Stimulated activated CD8-positive, alpha-beta memory T cell treated with anti-CD3 and anti-CD28 coated beads, Interleukin-7, amount 100 ng/mL, for 1 hour (primary cell): Measurements from ENCODE around the gene GRB10.

Experiments used
- DNase-seq, 2 donors: peaks; one replicate each; pipeline ENCODE4 v3.0.0-alpha.2; 2020; ENCODE audit warnings: low read depth in 2 of 2

Gene GRB10

DNA sequence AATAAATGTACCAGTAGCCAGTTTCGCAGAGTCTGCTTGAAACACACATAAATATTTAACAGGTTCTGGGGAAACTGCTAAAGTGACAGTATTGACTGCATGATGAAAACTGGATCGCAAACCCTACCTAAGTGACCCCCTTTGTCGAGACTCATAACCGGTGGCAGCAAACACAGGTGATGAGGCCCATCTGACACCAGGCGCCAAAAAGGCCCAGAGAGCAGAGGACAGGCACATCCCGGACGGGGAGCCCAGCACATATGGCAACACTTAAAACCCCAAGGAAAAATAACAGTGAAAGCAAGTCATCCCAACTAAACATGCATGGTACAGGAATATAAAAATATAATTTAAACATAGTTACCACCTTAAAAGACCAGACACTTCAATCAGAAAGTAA, 62.4 kb downstream of the GRB10 start:
- DNase-seq = no peak

DNA sequence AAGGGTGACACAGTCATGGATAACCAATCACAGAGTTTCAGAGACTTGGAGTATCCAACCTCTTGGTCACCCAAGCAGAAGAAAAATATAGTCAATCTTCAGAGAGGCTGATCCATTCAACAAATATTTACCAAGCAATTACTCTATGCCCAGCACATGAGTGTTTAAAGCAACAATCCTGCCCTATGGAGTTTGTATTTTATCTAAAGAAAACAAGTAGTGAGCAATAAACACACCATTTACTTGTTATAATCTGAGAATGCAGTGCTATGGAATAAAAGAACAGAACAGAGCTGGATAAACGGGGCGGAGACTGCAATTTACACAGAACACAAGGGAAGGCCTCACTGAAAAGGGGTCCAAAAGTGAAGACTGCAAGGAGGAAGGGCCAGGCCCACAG, 63.8 kb downstream of the GRB10 start:
- DNase-seq = no peak

DNA sequence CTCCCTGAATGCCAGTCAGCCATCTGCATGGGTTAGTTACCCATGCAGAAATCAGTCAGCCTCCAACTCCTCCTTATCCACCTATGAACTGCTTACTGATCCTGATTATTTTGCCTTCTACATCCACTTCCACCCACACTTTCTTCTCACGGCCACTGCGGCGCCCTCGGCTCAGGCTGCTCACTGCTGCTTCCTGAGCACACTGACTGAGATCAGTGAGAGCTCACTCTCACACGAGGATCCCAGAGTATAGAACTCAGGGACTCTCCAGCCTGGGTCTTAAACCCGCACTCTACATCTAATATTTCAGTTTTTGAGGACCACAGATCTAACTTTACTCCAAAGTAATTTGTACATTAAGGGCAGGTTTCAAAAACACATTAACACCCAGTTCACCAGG, 64.4 kb downstream of the GRB10 start:
- DNase-seq = no peak

DNA sequence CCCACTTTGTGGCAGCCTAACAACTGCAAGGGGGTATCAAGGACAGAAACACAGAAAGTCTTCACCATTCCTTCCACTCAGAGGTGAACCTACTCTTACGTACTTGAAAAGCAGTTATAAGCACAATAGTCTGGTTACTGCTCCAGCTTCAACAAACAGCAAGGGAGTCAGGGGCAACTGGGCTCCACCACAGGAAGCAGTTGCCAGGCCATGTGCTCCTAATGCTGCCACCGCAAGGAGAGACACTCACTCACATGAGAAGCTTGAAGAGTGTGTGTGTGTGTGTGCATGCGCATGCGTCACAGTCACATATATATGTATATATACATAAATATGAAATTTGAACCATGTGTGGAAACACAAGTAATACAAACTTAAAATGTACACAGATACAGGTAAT, 65.5 kb downstream of the GRB10 start:
- DNase-seq = no peak

DNA sequence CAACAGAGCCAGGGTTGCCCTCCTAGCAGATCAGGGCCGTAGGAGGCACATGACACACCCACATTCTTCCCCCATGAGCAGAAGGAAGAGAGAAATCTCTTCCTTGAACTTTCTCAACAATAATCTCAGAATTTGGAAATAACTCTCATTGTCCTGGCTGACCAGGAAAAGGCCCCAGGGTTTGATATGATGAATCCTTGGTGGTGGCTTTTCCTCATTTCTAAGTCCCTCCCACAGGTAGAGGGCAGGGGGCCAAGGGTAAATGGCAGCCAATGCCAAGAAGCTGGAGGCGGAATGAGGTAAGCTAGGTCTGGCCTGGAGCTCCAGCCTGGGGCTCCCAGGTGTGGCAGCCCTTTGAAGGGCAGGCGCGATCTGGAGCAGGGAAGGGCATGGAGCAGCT, 67.8 kb downstream of the GRB10 start:
- no peak for DNase-seq

DNA sequence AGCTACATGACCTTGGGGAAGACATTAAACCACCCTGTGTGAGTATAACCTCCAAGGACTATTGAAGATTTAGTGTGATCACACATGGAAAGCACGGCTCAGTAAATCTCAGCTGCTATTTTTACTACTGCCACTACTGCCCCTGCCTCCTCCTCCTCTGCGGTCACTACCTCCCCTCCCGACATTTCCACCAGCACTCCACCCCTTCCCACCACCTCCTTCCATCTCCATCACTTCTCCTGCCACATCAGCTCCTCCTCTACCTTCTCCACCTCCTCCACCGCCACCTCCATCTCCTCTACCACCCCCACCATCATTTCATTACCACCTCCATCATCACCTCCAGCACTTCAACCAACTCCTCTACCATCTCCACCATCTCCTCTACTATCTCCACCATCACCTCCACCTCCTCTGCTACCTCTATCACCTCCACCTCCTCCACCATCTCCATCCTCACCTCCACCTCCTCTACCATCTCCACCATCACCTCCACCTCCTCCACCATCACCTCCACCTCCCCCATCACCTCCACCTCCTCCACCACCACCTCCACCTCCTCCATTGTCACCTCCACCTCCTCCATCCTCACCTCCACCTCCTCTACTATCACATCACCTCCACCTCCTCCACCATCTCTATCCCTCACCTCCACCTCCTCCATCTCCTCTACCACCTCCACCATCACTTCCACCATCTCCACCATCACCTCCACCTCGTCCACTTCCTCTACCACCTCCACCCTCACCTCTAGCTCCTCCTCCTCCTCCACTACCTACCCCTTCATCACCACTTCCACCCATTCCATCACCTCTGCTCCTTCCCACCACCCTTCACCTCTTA, 69.4 kb downstream of the GRB10 start:
- no peak for DNase-seq

DNA sequence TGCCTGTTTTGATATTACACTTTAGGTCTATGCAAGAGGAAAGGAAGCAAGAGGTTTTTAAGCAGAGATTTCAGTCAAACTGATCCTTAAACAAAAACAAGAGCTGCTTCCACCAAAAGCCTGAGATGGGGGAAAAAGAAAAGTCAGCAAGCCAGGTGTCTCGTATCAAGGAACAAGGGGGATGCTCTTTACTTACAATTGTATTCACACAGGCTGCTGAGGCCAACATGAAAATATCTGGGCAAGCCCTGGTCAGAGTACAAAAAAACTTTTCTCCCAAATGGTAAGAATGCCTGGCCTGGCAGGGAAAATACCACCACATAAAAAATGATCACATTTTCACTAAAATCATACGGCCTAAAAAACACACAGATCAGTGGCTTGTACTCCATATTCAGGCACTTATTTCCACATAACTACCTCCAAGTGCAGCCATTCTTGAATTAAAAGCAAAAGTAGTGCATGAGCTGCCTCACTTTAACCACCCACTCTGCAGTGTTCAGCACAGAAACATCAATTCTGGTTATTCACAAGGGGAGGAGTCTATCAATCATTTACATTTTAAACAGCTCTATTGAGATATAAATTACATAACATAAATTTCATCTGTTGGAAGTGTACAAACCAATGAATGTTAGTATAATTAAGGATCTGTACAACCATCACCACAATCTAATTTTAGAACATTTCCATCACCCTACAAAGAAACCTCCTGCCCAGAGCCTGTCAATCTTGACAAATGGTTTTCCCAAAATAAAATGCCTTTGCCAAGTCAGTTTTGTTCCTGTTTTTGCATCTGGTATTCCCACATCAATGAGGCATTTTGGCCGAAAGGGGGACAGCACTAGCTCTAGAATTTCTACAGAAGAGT, 70.2 kb downstream of the GRB10 start:
- DNase-seq = no peak

DNA sequence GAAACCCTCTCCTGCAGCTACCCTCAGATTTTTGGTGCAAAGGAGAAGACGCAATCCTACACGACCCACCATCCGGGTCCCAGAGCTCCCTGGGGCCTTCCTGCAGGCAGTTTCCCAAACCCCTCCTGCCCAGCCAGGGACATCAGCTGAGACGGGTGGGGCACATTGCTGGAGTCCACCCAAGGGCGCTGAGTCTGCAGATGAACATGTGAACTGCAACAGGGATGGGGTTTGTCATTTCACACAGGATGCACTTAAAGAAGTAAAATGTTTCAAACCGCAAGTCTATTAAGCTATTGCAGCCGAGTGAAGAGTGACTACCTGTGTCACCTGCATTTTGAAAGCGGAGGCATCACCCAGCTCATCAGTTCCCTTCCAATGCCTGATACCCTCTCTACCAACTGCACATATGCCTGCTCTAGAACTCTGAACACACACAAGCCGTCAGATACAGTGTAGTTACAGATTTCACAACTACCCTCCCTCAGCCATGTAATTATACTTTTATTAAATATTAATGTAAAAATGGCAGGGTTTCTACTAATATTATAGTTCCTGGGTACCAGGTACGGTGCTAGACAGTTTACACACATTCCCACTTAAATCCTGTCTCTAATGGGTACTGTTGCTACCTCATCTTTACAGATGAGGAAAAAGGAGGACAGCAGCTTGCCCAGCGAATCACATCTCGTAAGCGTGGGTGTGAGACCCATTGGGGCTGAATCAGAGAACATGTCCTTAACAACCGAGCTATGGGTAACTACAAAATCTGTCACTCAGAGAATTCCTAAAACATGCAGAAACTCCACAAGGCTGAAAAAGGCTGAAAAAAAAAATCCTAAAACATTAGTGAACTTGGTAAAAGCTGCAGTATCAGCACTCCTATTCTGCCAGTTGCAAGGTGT, 71.2 kb downstream of the GRB10 start:
- no peak for DNase-seq

DNA sequence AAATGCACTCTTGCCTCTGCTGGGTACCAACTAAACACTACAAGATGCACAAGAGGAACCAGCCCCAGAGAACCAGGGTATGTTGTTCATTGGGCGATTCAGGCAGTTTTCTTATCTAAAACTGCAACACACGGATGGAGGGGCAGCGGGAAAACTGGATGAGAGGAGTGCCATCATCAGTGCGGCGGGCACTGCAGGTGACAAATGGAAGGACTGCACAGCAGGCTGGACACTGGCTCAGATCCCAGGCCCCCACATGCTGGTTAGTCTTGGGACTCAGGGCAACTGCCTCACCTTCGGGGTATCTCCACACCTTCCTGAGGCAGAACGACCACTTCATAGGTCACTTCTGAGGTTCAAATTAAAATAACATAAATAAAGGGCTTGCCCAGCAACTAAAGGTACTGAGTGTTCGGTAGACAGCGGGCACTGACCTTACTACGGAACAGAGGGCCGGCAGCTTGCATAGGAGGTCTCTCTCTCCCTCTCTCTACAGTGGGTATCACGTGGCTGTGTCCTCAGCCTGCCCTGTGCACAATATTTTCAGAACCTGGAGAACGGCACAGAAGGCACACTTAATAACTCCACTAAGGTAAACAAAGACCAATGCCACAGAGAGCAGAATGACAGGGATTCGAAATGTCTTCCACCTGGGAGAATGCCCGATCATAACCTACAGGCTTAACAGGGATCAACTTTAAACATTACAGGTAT, 72.1 kb downstream of the GRB10 start:
- no peak for DNase-seq

DNA sequence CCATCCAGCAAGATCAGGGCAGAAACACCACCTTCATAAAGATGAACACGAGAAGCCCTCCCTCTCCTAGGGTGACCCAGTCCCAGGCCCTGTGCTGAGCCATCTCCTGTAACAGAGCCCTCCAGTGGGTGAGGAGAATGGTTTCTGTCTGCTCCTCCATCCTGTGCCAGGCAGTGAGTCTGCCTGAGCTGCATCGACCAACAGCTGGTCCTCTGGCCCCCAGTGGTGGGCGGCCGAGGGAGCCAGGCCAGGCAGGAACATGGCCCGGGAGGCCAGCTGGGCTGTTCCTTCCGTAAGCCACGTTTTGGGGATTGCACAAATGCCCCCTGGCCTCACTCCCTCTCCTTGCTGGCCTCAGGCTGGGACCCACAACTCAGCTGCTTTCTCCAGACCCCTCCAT, 73.5 kb downstream of the GRB10 start:
- DNase-seq = no peak

DNA sequence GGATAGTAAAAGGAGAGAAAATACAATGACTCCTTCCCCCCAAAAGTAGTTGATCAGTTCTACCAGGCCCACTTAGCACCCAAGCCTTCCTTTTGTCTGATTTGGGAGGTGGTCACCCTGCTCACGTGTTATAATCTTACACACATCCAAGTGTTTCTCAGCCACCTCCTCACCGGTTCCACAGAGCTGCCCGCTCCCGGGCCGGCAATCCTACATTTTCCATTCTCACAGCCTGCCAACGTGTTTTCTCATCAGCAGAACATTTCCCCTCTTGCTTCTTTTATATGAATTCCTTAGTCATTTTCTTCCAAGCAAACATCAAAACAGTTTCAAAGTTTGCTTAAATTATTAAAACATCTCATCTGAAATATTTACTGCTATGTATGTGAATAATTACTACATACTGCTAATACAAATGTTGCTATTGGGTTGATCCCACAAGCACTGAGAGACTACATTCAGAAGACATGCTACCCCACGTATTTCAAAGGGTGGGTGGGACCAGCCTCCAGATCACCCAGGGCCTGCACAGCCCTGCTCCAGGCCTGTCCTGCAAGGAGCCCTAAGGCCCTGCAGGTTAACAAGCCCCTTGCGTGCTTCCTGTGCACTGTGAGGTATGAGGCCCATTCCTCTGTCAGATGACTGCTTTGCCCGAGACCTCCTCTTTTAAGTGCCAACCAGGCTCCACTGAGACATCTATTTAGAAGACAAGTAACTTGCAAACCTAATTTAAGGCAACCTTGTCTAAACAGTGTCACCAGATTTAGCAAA, 75.3 kb downstream of the GRB10 start:
- no peak for DNase-seq

DNA sequence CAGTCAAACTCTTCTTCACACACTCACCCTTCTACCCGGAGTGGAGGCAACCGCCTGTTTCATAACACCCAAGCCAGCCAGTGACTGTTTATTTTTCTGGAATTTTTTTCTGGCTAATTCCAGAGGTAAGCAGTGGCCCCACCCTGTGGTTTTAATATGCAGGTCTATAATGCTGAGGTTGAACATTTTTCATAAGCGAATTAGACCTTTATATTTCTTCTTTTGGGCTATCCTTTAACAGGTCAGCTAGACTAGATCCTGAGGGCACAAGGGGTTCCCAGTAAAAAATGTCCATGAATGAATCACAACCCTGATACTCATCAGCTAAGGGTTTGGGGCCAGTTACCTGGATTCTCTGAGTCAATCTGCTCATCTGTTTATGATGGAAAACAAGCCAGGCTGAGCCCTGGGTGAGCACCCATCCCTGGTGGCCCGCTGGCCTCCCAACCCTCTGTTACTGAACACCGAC, 76.2 kb downstream of the GRB10 start:
- DNase-seq = no peak

DNA sequence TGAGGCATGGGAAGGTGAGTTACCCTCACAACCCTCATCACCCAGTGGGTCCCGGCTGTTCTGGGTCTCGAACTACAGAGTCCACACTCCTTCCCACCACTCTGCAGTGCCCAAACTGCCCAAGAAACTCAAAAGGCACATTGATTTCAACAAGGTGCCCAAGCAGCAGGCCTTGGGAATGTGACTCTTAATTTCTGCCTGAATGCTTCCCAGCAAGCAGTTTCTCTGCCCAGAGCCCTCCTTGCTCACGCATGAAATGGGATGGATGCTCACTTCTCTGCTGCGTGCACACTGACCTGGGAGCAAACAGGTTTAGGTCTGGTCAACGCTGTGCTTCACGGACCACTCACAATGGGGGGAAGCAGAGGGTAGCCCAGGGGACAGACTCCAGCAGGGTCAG, 77.9 kb downstream of the GRB10 start:
- no peak for DNase-seq

DNA sequence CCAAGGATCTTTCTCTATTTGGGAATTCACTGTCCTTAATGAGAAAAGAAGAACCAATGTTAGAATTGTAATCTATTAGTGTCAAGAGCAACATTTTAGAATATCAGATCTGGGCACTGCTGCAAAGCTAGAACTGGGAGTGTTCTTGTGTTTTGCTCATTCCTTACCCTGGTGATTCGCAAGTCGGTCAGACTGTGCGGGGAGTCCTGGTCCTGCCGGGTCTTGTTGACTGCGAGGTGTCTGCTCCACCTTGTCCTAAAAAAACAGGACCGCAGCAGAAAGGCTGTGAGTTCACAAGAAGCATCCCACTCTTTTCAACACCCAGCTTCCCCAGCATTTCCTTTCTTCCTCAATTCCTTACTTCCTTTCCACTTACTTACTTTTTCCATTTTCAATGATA, 79.0 kb downstream of the GRB10 start:
- DNase-seq = no peak

DNA sequence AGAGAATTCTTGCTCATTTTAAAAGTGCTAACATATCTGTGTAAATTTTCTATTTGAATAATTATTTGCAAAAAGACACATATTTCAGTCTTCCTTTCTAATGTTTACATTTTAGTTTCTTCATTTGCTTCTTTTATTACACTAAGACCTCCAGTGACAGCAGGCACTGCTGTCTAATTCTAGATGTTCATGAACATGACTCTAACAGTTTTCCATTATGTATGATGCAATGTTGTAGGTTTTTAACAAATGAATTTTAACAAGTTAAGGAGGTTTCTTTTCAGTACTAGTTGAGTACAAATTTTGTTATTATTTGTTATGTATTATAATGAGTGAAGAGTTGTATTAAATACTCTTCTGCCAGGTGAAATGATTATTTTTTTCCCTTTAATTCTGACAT, 83.6 kb downstream of the GRB10 start:
- DNase-seq = no peak

DNA sequence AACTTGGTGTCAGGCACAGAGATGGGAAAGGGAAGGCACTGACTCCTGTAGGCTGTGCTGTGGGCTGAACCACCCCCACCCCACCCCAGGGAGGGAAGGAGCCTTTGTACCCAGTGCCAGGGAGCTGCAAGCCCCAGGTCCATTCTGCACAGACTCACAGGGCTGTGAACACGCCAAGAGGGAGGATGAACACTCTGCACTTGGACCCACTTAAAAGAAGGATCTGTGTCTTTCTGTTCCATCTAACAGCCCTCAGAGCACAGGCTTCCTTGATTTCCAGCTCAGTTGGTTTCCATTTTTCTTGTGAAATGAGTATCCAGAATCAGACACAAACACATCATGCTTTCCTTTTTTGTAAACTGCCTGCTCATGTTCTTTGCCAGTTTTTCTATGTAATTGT, 84.9 kb downstream of the GRB10 start:
- no peak for DNase-seq

DNA sequence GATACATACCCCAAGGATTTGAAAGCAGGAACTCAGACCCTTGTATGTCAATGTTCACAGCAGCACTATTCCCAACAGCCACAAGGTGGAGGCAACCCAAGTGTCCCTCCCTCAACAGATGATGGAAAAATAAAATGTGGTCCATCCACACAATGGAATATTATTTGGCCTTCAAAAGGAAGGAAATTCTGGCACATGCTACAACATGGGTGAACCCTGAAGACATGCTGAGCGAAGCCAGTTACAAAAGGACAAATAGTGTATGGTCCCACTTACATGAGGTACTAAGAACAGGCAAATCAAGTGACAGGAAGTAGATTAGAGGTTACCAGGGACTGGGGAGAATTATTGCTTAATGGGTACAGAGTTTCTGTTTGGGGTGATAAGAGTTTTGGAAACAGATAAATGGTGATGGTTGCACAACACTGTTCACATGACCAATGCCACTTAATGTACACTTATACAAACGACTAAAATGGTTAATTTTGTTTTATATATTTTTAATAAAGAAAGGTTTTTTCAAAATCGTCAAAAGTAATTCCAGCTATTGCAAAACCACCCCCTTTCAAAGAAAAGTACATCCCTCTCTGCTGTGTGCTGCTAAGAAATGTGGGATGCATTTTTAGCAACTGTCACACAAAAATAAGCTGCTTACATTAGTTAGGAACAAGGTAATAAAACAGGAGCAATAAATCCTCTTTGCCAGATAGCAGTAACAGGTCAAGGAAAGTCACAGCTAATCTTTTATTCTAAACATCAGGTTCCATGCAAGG, 85.7 kb downstream of the GRB10 start:
- DNase-seq = no peak

DNA sequence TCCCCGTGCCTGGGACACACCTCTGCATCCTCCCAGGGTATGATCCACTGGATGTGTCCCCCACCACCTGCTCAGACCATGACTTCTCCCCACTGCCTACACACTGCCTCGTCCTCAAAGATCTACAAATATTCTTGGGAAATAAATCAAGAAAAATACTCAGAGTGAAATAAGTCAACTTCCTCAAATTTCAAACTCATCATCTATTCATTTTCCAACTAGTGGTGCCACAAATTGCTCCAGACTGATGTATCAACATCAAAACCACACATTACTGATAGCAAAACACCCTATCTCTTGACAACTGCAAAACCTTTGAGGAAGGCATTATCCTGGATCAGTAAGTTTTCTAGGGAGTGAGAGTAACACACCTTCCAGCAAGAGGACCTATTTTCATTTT, 87.7 kb downstream of the GRB10 start:
- no peak for DNase-seq

DNA sequence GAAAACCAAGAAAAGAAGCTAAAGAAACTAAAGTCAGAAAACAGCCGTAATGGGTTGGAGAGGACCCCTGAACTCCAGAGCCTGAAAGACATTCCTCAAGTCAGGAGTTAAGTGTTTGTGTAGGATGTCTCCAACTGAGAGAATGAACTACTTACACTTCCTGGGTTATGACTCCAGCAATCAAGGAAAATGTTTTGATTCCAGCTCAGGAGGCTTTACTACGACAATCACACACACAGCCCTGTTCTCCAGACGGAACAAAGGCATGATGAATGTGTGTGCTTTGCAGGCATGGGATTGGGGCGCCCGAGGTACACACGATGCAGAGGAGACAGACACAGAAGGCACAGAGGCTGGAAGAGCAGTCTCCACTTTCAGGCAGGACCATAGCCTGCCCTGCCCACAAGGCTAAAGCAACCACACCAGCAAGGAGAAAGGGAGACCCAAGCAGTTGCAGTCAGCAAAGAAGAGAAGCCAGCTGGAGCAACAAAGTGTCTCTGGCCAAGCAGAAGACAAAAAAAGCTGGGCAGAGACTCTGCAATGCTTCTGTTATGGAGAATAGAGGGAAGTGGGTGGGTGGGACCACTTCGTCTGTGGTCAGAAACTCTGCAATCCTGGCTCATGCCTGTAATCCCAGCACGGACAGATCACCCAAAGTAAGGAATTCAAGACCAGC, 89.1 kb downstream of the GRB10 start:
- DNase-seq = no peak
